ENCODE results near the gene OGFOD1. TPM values are rescaled to one million over a fixed set of nuclear protein-coding genes. Genes with fewer than 3 reads are reported as not detected.

The OGFOD1 gene
- total and polyA plus RNA-seq, 9 of the 15 experiments (the other 6 are each of a cell fraction or from before 2014, with no cell fraction given) = 60.4 to 134 (median 85.8) TPM

DNA sequence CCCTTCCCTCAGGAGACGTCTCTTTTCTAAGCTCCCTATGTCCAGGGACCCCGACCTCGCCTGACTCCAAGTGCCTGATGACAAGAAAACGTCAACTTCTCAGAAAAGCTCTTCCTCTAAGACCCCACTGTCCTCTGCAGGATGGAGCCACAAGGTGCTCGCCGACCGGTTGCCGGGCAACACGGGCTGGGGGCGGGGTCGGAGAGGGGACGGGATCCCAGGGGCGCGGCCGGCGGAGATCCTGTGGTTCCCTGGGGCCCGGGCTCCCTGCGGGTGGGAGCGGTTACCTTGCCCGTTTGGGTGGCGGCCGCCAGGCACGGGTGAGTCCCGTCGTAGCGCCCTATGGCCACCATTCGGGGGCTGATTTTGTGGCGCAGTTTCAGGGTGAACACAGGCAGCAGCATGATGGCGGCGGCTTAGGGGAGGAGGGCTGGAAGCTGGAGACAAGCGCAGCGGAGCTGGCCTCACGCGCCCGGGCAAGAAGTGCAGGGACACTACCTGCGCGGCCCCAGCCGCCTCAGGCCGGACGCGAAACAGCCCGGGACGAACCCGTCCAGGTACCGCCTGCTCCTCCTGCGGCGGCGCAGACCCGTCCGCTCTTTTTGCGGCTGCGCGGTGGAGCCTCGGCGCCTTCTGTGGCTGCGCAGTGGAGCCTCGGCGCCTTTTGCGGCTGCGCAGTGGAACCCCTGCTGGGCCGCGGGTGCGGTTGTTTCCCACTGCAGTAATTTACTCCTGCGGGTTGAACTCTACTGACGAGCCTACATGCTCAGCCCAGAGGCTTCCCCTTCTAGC, 68.3 kb downstream of the OGFOD1 start, which contains the start of gene BBS2 (continued):
- TF ChIP-seq, protein P1, sequence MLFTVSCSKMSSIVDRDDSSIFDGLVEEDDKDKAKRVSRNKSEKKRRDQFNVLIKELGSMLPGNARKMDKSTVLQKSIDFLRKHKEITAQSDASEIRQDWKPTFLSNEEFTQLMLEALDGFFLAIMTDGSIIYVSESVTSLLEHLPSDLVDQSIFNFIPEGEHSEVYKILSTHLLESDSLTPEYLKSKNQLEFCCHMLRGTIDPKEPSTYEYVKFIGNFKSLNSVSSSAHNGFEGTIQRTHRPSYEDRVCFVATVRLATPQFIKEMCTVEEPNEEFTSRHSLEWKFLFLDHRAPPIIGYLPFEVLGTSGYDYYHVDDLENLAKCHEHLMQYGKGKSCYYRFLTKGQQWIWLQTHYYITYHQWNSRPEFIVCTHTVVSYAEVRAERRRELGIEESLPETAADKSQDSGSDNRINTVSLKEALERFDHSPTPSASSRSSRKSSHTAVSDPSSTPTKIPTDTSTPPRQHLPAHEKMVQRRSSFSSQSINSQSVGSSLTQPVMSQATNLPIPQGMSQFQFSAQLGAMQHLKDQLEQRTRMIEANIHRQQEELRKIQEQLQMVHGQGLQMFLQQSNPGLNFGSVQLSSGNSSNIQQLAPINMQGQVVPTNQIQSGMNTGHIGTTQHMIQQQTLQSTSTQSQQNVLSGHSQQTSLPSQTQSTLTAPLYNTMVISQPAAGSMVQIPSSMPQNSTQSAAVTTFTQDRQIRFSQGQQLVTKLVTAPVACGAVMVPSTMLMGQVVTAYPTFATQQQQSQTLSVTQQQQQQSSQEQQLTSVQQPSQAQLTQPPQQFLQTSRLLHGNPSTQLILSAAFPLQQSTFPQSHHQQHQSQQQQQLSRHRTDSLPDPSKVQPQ (CRISPR knock-in tag; IDR thresholded peaks at IDR 0.05; ENCODE audit: borderline replicate concordance) = no peak
- TF ChIP-seq ETV1 (tag; conservative IDR thresholded peaks at IDR 0.05; ENCODE audit: low read depth) (no peak), ZNF282 (CRISPR knock-in tag; IDR thresholded peaks at IDR 0.05) (no peak), PRMT5 (CRISPR knock-in tag; IDR thresholded peaks at IDR 0.05) (no peak), XRCC4 (IDR thresholded peaks at IDR 0.05; ENCODE audit: extremely low read depth, insufficient read depth, insufficient read length) (no peak), TBL1XR1 (IDR thresholded peaks at IDR 0.05; ENCODE audit: low read length in 2 of 2) (no peak), NBN (IDR thresholded peaks at IDR 0.05; ENCODE audit: low read depth) (no peak), YY1 (IDR thresholded peaks at IDR 0.05; ENCODE audit: borderline replicate concordance in 1 of 3, control insufficient read depth in 1 of 3, extremely low read depth in 1 of 3, insufficient read depth in 3 of 3, insufficient read length in 1 of 3, insufficient replicate concordance in 2 of 3, low read depth in 1 of 3, low read length in 2 of 3) (peak; percentile 55 to 84 (median 62)), CC2D1A (IDR thresholded peaks at IDR 0.05) (no peak), ZNF146 (CRISPR knock-in tag; IDR thresholded peaks at IDR 0.05; ENCODE audit: unreplicated experiment) (peak; percentile 19), SRSF3 (IDR thresholded peaks at IDR 0.05; ENCODE audit: insufficient read depth, low read length) (no peak), CAMTA2 (CRISPR knock-in tag; conservative IDR thresholded peaks at IDR 0.05) (no peak), MEIS2 (IDR thresholded peaks at IDR 0.05; ENCODE audit: partially characterized antibody) (peak; percentile 86), SPI1 (IDR thresholded peaks at IDR 0.05; ENCODE audit: borderline replicate concordance, low read depth, low read length) (no peak), ZNF224 (CRISPR knock-in tag; IDR thresholded peaks at IDR 0.05) (no peak), TBP (optimal IDR thresholded peaks at IDR 0.05; ENCODE audit: low read depth, low read length) (peak; percentile 36), CXXC5 (CRISPR knock-in tag; IDR thresholded peaks at IDR 0.05) (peak; percentile 70), ZNF217 (CRISPR knock-in tag; IDR thresholded peaks at IDR 0.05) (no peak)
- TF ChIP-seq, protein P2, sequence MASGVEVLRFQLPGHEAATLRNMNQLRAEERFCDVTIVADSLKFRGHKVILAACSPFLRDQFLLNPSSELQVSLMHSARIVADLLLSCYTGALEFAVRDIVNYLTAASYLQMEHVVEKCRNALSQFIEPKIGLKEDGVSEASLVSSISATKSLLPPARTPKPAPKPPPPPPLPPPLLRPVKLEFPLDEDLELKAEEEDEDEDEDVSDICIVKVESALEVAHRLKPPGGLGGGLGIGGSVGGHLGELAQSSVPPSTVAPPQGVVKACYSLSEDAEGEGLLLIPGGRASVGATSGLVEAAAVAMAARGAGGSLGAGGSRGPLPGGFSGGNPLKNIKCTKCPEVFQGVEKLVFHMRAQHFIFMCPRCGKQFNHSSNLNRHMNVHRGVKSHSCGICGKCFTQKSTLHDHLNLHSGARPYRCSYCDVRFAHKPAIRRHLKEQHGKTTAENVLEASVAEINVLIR (CRISPR knock-in tag; IDR thresholded peaks at IDR 0.05) = no peak
- TF ChIP-seq, protein P3, sequence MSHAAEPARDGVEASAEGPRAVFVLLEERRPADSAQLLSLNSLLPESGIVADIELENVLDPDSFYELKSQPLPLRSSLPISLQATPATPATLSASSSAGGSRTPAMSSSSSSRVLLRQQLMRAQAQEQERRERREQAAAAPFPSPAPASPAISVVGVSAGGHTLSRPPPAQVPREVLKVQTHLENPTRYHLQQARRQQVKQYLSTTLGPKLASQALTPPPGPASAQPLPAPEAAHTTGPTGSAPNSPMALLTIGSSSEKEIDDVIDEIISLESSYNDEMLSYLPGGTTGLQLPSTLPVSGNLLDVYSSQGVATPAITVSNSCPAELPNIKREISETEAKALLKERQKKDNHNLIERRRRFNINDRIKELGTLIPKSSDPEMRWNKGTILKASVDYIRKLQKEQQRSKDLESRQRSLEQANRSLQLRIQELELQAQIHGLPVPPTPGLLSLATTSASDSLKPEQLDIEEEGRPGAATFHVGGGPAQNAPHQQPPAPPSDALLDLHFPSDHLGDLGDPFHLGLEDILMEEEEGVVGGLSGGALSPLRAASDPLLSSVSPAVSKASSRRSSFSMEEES (CRISPR knock-in tag; IDR thresholded peaks at IDR 0.05) = no peak
